Measurements from ENCODE around the gene NOC2L. TPM values are rescaled to one million over a fixed set of nuclear protein-coding genes. Genes with fewer than 3 reads are reported as not detected.

The NOC2L gene
- total and polyA plus RNA-seq, 8 donors = 23.3 to 86.5 (median 37.5) TPM

- WGBS, 2 donors = 61 to 65% methylated on average over 34 to 35 of the region's 35 CpGs
Measured at GRCh38 chr1:980602-981395, 21.7 kb upstream of the NOC2L start.

GRCh38 chr1:980137-980571, 21.1 kb upstream of the NOC2L start:
- no peaks in the 10 kb centered on the region for H3K4me1 ChIP-seq
- intact Hi-C loops (cut with DNase I) = loop anchor here (5.0 to 10.0 kb wide), 3 partner anchors 85 to 305 kb away; partner anchors contain the start of gene SCNN1D (in 1 of the 3)
- H3K36me3 ChIP-seq = no peaks in the 10 kb centered on the region
- FAIRE-seq (no peak), ATAC-seq (no peak), DNase-seq (peak in 3 of 6 donors; percentile 7 to 67 (median 54))
- 64 to 78% methylated on average over 13 of the region's 13 CpGs for WGBS, 2 donors
- no peaks in the 10 kb centered on the region for H3K9me3 ChIP-seq
- H3K27me3 ChIP-seq = no peaks in the 10 kb centered on the region
- H3K4me3 ChIP-seq = no peak overlapping the region
- TF ChIP-seq CTCF (IDR thresholded peaks at IDR 0.05) = no peak
- no peak overlapping the region for H3K27ac ChIP-seq

More at GRCh38 chr1:980602-981395, 21.7 kb upstream of the NOC2L start:
- intact Hi-C loops (cut with DNase I) = loop anchor here (5.0 to 10.0 kb wide), 3 partner anchors 84 to 304 kb away; partner anchors contain the start of gene SCNN1D (in 1 of the 3)
- Histone ChIP-seq H3K9me3 (no peaks in the 10 kb centered on the region), H3K4me3 (no peak overlapping the region), H3K27ac (no peak overlapping the region), H3K4me1 (no peaks in the 10 kb centered on the region), H3K36me3 (no peaks in the 10 kb centered on the region), H3K27me3 (no peaks in the 10 kb centered on the region)
- peak in 3 of 6 donors; percentile 32 to 72 (median 60) for DNase-seq
- ATAC-seq = no peak
- no peak for FAIRE-seq
- TF ChIP-seq CTCF (IDR thresholded peaks at IDR 0.05) = no peak

- Histone ChIP-seq H3K9me3 (no peaks in the 10 kb centered on the region), H3K27me3 (no peaks in the 10 kb centered on the region), H3K4me1 (no peaks in the 10 kb centered on the region), H3K4me3 (no peak overlapping the region), H3K36me3 (no peaks in the 10 kb centered on the region), H3K27ac (no peak overlapping the region)
- ATAC-seq (no peak), FAIRE-seq (no peak), DNase-seq (no peak)
- intact Hi-C loops (cut with DNase I) = loop anchor here (5.0 to 10.0 kb wide), 3 partner anchors 85 to 305 kb away; partner anchors contain the start of gene SCNN1D (in 1 of the 3)
- TF ChIP-seq CTCF (IDR thresholded peaks at IDR 0.05) = no peak
- WGBS, 2 donors = 81 to 88% methylated on average over 9 of the region's 9 CpGs
Measured at GRCh38 chr1:979744-980072, 20.7 kb upstream of the NOC2L start.

- H3K4me1 ChIP-seq = no peaks in the 10 kb centered on the region
- no peaks in the 10 kb centered on the region for H3K27me3 ChIP-seq
- TF ChIP-seq CTCF (IDR thresholded peaks at IDR 0.05) = no peak
- 80 to 84% methylated on average over 50 to 60 of the region's 60 CpGs for WGBS, 2 donors
- FAIRE-seq (no peak), ATAC-seq (no peak), DNase-seq (peak in 4 of 6 donors; percentile 11 to 81 (median 43))
- H3K9me3 ChIP-seq = no peaks in the 10 kb centered on the region
- H3K27ac ChIP-seq = no peak overlapping the region
- intact Hi-C loops (cut with DNase I) = no loop called here
- no peak overlapping the region for H3K4me3 ChIP-seq
- H3K36me3 ChIP-seq = no peaks in the 10 kb centered on the region
Measured at GRCh38 chr1:978835-979743, 20.0 kb upstream of the NOC2L start.
